Measurements from ENCODE around the gene CDK3.
"Not testable (repeated sequence)": the region's sequence is repeated elsewhere in the genome, so short reads cannot be mapped to it uniquely, and the experiment has no call there.

The CDK3 gene

GRCh38 chr17:76017481-76018339 lies 17.1 kb downstream of the CDK3 start:
- DNase-seq = no peak

GRCh38 chr17:76018340-76018680 lies 17.7 kb downstream of the CDK3 start:
- no peak for DNase-seq

GRCh38 chr17:76018801-76019200 lies 18.1 kb downstream of the CDK3 start:
- no peak for DNase-seq

GRCh38 chr17:76019833-76020467 lies 19.3 kb downstream of the CDK3 start:
- no peak for DNase-seq

- DNase-seq = no peak
These were observed 21.6 kb downstream of the CDK3 start for GRCh38 chr17:76022285-76022684.

GRCh38 chr17:76022973-76023899 lies 22.6 kb downstream of the CDK3 start:
- no peak for DNase-seq

GRCh38 chr17:76023900-76024237 lies 23.2 kb downstream of the CDK3 start:
- DNase-seq = no peak

- no peak for DNase-seq
These were observed 23.7 kb downstream of the CDK3 start for GRCh38 chr17:76024353-76024752.

DNA sequence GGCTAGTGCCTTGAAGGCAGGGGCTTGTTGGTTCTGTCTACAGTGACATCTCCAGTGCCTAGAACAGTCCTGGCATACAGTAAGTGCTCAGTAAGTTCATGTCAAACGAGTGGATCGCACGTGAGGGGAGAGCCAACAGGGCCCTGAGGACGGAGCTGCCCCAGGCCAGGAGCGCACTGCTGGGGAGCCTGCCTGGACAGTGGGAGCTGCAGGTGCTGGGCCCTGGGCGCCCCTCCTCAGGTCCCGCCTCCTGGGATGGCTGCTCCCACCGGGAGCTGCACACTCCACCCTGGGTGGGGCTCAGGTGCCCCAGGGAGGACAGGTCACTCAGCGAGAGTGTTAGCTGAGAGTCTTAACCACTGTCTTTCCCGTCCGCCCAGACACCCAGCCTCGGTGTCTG lies 24.6 kb downstream of the CDK3 start:
- no peak for DNase-seq

DNA sequence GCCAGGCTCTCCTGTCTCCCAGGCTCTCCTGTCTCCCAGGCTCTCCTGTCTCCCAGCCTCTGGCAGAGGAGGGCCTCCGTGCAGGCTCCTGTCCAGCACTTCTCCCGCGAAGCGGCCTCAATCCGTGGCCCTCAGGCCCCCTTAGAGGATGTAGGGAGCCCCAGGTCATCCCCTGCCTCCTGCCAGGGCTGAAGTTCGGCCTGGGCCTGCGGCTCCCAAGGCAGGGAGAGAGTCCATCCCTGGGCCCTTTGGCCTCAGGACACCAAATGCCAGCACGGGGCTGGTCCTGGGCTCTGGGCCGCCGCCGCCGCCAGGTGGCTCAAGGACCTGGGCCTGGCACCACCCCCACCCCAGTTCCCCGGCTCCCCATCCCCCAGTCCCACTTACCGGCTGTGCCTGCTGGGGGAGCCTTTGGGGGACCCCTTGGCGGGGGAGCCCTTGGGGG lies 26.1 kb downstream of the CDK3 start:
- no peak for DNase-seq

GRCh38 chr17:76027159-76027839 lies 26.6 kb downstream of the CDK3 start, which contains the start of gene EVPL:
TSS of gene EVPL (minus strand) at chr17:76027306. CDS start at chr17:76027198, 108 bp downstream.
- DNase-seq = peak; percentile 20

GRCh38 chr17:76032073-76032779 lies 31.6 kb downstream of the CDK3 start:
- no peak for DNase-seq

GRCh38 chr17:76032780-76033108 lies 32.1 kb downstream of the CDK3 start:
- DNase-seq = no peak

GRCh38 chr17:76033139-76033538 lies 32.5 kb downstream of the CDK3 start:
- DNase-seq = no peak

- no peak for DNase-seq
These were observed 34.0 kb downstream of the CDK3 start for GRCh38 chr17:76034428-76035350.

DNA sequence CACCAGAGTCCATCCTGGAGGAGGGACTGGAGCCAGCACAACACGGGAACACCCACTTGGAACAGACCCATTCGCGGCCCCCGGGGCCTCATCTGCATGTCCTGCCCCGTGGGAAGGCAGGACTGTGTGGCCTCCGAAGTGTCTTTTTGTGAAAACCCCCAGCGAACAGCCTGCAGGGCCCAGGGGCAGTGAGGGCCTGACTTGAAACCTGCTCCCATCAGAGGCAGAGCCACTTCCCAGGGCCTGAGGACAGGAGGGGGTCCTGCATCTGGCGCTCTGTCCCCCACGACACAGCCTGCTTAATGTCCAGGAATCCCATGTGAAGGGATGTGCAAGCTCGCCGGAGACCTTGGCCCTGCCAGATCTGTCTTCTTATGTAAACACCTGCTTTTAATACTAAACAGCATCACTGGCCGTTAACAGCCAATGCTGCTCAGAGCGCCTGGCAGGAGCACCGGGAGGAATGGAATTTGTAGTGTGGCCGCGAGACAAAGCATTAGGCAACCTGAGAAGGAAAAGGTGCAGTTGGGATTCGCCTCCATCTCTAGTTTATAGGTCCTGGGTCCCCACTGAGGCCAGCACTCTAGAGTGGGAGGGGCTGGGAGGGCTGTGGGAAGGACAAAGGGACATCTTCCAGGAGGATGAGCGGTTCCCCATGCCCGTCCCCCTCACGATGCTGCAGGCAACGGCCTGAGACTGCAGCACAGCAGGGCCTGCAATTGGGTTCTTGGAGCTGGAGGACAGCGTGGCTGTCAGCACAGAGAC lies 36.0 kb downstream of the CDK3 start:
- no peak for DNase-seq

DNA sequence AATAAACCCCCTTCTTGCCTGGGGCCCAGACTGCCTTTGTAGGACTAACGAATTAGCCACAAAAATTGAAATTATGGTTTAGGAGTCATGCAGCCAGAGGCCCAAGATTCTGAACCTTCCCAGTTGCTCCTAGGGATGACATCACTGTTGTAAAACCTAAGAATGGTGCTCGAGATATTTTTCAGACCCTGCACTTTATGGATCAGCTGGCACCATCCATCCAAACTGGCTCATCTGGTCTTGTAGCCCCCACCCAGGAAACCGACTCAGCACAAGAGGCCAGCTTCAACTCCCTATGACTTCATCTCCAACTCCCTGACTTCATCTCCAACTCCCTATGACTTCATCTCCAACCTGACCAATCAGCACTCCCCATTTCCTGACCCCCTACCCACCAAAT lies 37.4 kb downstream of the CDK3 start:
- DNase-seq = no peak

- DNase-seq = peak; percentile 55
These were observed 38.5 kb downstream of the CDK3 start for GRCh38 chr17:76039121-76039520.

DNA sequence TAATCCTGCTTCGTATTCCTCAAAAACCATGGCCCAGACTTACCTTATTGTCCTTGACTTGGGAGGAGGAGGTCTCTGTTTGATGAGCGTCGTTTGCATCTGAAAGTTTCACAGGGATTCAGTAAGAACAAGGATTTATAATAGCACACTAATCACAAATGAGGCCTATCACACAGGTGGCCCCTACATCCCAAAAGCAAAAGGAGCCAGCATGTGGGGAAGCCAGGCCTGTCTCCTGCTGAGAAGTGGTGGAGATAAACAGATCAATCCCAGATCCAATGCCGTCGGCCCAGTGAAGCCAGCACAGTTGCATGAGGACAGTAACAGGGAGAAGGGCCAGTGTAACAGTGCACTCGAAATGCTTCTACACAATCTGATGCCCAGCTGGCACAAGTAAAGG lies 39.7 kb downstream of the CDK3 start:
- DNase-seq = no peak

DNA sequence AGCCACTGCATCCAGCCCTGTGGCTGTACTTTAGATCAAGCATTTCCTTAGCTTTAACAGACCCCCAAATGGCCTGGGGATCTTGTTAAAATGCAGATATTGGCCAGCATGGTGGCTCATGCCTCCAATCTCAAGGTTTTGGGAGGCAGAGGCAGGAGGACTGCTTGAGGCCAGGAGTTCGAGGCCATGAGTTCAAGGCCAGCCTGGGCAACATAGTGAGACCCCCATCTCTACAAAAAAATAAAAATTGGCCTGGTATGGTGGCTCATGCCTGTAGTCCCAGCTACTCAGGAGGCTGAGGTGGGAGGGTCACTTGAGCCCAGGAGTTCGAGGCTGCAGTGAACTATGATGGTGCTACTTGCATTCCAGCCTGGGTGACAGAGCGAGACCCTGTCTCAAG lies 42.2 kb downstream of the CDK3 start:
- not testable (repeated sequence) for DNase-seq

Data from eye (tissue), 1 donor.